GM23248 (cell line): ENCODE data around the gene TBRG4. TPM values are rescaled to one million over a fixed set of nuclear protein-coding genes. Genes with fewer than 3 reads are reported as not detected.

Source experiments
- DNase-seq: peaks from one replicate; pipeline ENCODE4 v3.0.0-alpha.2; 2015
- H2AFZ ChIP-seq: fragments of 200-600 bp; sonication (generic); 2 replicates; pipeline ENCODE4 v1.6.1; 2016; ENCODE audit warnings: antibody characterized with exemption
- H3F3A ChIP-seq: fragments of 200-600 bp; sonication (generic); 2 replicates; pipeline ENCODE4 v1.6.1; 2016; ENCODE audit warnings: mild to moderate bottlenecking, antibody characterized with exemption, mixed run types; ENCODE audit not compliant: insufficient read depth
- H3K27ac ChIP-seq: fragments of 200-600 bp; sonication (generic); 2 replicates; pipeline ENCODE4 v1.5.1; 2016; ENCODE audit warnings: mild to moderate bottlenecking
- H3K27me3 ChIP-seq: fragments of 200-600 bp; sonication (generic); replicated peaks from 2 replicates; pipeline ENCODE4 v1.6.1; 2016; ENCODE audit warnings: mild to moderate bottlenecking; ENCODE audit not compliant: insufficient read depth
- H3K36me3 ChIP-seq: fragments of 200-600 bp; sonication (generic); 2 replicates; pipeline ENCODE4 v1.6.1; 2016; ENCODE audit warnings: low read depth, mild to moderate bottlenecking
- H3K4me1 ChIP-seq: fragments of 200-600 bp; sonication (generic); 2 replicates; pipeline ENCODE4 v1.6.1; 2016; ENCODE audit warnings: mild to moderate bottlenecking; ENCODE audit not compliant: insufficient read depth
- H3K4me2 ChIP-seq: fragments of 200-600 bp; sonication (generic); one replicate; pipeline ENCODE4 v1.6.1; 2016; ENCODE audit warnings: mild to moderate bottlenecking; ENCODE audit not compliant: unreplicated experiment
- H3K4me3 ChIP-seq: fragments of 200-600 bp; sonication (generic); 2 replicates; pipeline ENCODE4 v1.5.1; 2016; ENCODE audit warnings: mild to moderate bottlenecking
- H3K79me2 ChIP-seq: fragments of 200-600 bp; sonication (generic); 2 replicates; pipeline ENCODE4 v1.6.1; 2016; ENCODE audit warnings: mild to moderate bottlenecking; ENCODE audit not compliant: insufficient read depth
- H3K9ac ChIP-seq: fragments of 200-600 bp; sonication (generic); 2 replicates; pipeline ENCODE4 v1.6.1; 2016; ENCODE audit warnings: mild to moderate bottlenecking
- H3K9me2 ChIP-seq: fragments of 200-600 bp; sonication (generic); 2 replicates; pipeline ENCODE4 v1.6.1; 2016; ENCODE audit warnings: mixed run types, mild to moderate bottlenecking, moderate library complexity; ENCODE audit not compliant: insufficient read depth
- H3K9me3 ChIP-seq: fragments of 200-600 bp; sonication (generic); one replicate; pipeline ENCODE4 v1.6.1; 2017; ENCODE audit warnings: low read depth
- H4K20me1 ChIP-seq: fragments of 200-600 bp; sonication (generic); 2 replicates; pipeline ENCODE4 v1.6.0; 2016; ENCODE audit not compliant: insufficient read depth
- EZH2 ChIP-seq: fragments of 200-600 bp; sonication (generic); IDR thresholded peaks from 2 replicates; pipeline ENCODE4 v1.6.1; 2018; ENCODE audit warnings: antibody characterized with exemption, mild to moderate bottlenecking; ENCODE audit not compliant: insufficient read depth, poor library complexity, severe bottlenecking
- EZH2phosphoT487 ChIP-seq: fragments of 200-600 bp; sonication (generic); IDR thresholded peaks from 2 replicates; pipeline ENCODE4 v1.6.1; 2018; ENCODE audit warnings: antibody characterized with exemption, moderate library complexity, mild to moderate bottlenecking, low read depth; ENCODE audit not compliant: insufficient read depth
- WGBS, 2 experiments: methylation state at CpG; one replicate each; pipeline ENCODE4 v1.1.6; 2015 to 2017; ENCODE audit warnings: low lambda C conversion rate in 2 of 2, low coverage in 1 of 2; ENCODE audit errors: missing lambda C conversion rate in 2 of 2; 5-methylcytosine and 5-hydroxymethylcytosine counted together
- in situ Hi-C: fragments of 300-500 bp; cut with MboI; formaldehyde crosslinking; loops from 2 replicates; pipeline ENCODE4 v1.15.0; 2020
- polyA plus RNA-seq: library from polyadenylated mRNA; unstranded; fragments of >200 nt; fragmentation: Nextera tagmentation; extraction: Ambion mirVana; gene quantifications from 2 replicates; pipeline ENCODE4 v1.2.1, GENCODE V29; 2016
- total RNA-seq: library from RNA; depleted of rRNA; stranded (reverse); fragments of >200 nt; shearing (Covaris generic); gene quantifications from 2 replicates; pipeline ENCODE4 v1.2.3, GENCODE V29; 2014

Gene TBRG4
- total and polyA plus RNA-seq, 2 experiments from 2014 or later = 55.8 to 62.7 TPM

- Histone ChIP-seq H3K4me1 (no peaks in the 10 kb centered on the region), H3K9ac (no peak overlapping the region), H3K36me3 (peaks cover 17% of the 10 kb centered on the region; the same call in 1 of the 2 replicates), H3K4me2 (no peak overlapping the region), H4K20me1 (no peaks in the 10 kb centered on the region), H3K9me3 (no peaks in the 10 kb centered on the region), H3K27me3 (no peaks in the 10 kb centered on the region), H3K27ac (no peak overlapping the region), H3K4me3 (no peak overlapping the region), H3K79me2 (0 out of 2 replicates have a peak, but pooled peaks cover 3% of the 10 kb centered on the region), H3K9me2 (no peaks in the 10 kb centered on the region), H2AFZ (no peak overlapping the region), H3F3A (0 out of 2 replicates have a peak, but pooled peaks cover 8% of the 10 kb centered on the region)
- TF ChIP-seq EZH2 (no peak), EZH2phosphoT487 (no peak)
- in situ Hi-C loops = loop anchor here (25.0 kb wide), 1 partner anchor 513 kb away; the partner anchor contains the start of gene TMED4
- whole genome bisulfite sequencing, 2 experiments = 90 to 92% methylated on average over 16 of the region's 16 CpGs
- DNase-seq = no peak
Observed at GRCh38 chr7:45099891-45100760, 11.4 kb downstream of the TBRG4 start.

GRCh38 chr7:45098983-45099839 lies 12.3 kb downstream of the TBRG4 start:
- Histone ChIP-seq H3K36me3 (peaks cover 13% of the 10 kb centered on the region; the same call in 1 of the 2 replicates), H3K79me2 (no peaks in the 10 kb centered on the region), H3K27ac (no peak overlapping the region), H3K27me3 (no peaks in the 10 kb centered on the region), H3K4me3 (no peak overlapping the region), H3K9me2 (no peaks in the 10 kb centered on the region), H3K9ac (no peak overlapping the region), H4K20me1 (no peaks in the 10 kb centered on the region), H2AFZ (no peak overlapping the region), H3K9me3 (no peaks in the 10 kb centered on the region), H3F3A (0 out of 2 replicates have a peak, but pooled peaks cover 8% of the 10 kb centered on the region), H3K4me2 (no peak overlapping the region), H3K4me1 (no peaks in the 10 kb centered on the region)
- in situ Hi-C loops = no loop called here
- 72 to 89% methylated on average over 8 to 10 of the region's 10 CpGs for WGBS, 2 experiments
- no peak for DNase-seq
- TF ChIP-seq EZH2 (no peak), EZH2phosphoT487 (no peak)

- in situ Hi-C loops = no loop called here
- Histone ChIP-seq H4K20me1 (no peaks in the 10 kb centered on the region), H2AFZ (peak overlapping the region; percentile 53; the same call in 1 of the 2 replicates), H3K9me2 (no peaks in the 10 kb centered on the region), H3F3A (peaks cover 17% of the 10 kb centered on the region), H3K36me3 (no peaks in the 10 kb centered on the region), H3K9ac (no peak overlapping the region), H3K4me1 (peaks cover 14% of the 10 kb centered on the region; the same call in 1 of the 2 replicates), H3K9me3 (no peaks in the 10 kb centered on the region), H3K27ac (0 out of 2 replicates have a peak overlapping the region, but pooled peaks have one; percentile 6), H3K4me2 (peak overlapping the region; percentile 21), H3K27me3 (no peaks in the 10 kb centered on the region), H3K79me2 (no peaks in the 10 kb centered on the region), H3K4me3 (no peak overlapping the region)
- no peak for TF ChIP-seq EZH2
- no peak for TF ChIP-seq EZH2phosphoT487
- WGBS, 2 experiments = 60 to 62% methylated on average over 3 of the region's 3 CpGs
- DNase-seq = no peak
Observed at GRCh38 chr7:45092931-45093235, 18.6 kb downstream of the TBRG4 start.

- H3K4me3 ChIP-seq = no peak overlapping the region
- 36 to 40% methylated on average over 7 of the region's 7 CpGs for WGBS, 2 experiments
Observed at GRCh38 chr7:45092100-45092930, 19.2 kb downstream of the TBRG4 start.

More at GRCh38 chr7:45092100-45092930, 19.2 kb downstream of the TBRG4 start:
- no peaks in the 10 kb centered on the region for H3K9me3 ChIP-seq
- peaks cover 16% of the 10 kb centered on the region for H3F3A ChIP-seq
- peak overlapping the region; percentile 21 for H3K4me2 ChIP-seq
- no peak for TF ChIP-seq EZH2phosphoT487
- no peak for TF ChIP-seq EZH2
- H3K36me3 ChIP-seq = no peaks in the 10 kb centered on the region
- in situ Hi-C loops = no loop called here
- no peak overlapping the region for H3K9ac ChIP-seq
- peak; percentile 73 for DNase-seq
- H3K27ac ChIP-seq = 0 out of 2 replicates have a peak overlapping the region, but pooled peaks have one; percentile 6
- no peaks in the 10 kb centered on the region for H4K20me1 ChIP-seq
- H3K4me1 ChIP-seq = peaks cover 14% of the 10 kb centered on the region; the same call in 1 of the 2 replicates
- no peaks in the 10 kb centered on the region for H3K79me2 ChIP-seq
- no peaks in the 10 kb centered on the region for H3K27me3 ChIP-seq
- H2AFZ ChIP-seq = peak overlapping the region; percentile 53; the same call in 1 of the 2 replicates
- no peaks in the 10 kb centered on the region for H3K9me2 ChIP-seq
